Heart right ventricle (tissue), 16 donors: Measurements from ENCODE around the gene RTL10. TPM values are rescaled to one million over a fixed set of nuclear protein-coding genes. Genes with fewer than 3 reads are reported as not detected.

Experiments used
- ATAC-seq, 8 donors: fragments of 200-7000 bp; cut with Tn5 transposase; one replicate each; pipeline ENCODE4 v1.9.1; 2020; ENCODE audit warnings: mild to moderate bottlenecking in 8 of 8, moderate library complexity in 8 of 8, moderate number of reproducible peaks in 1 of 8
- DNase-seq, 2 donors: peaks; one replicate each; pipeline ENCODE4 v3.0.0-alpha.2; 2020
- H3K27ac ChIP-seq, 10 donors: fragments of 200-600 bp; sonication (generic) in 2 of 10; one replicate each; pipeline versions ENCODE4 v1.5.0 to v1.8.0; 2020 to 2022; ENCODE audit warnings: mild to moderate bottlenecking in 3 of 10
- H3K27me3 ChIP-seq, 7 donors: fragments of 200-600 bp; one replicate each; pipeline ENCODE4 v1.8.0; 2021 to 2022; ENCODE audit warnings: mild to moderate bottlenecking in 2 of 7
- H3K36me3 ChIP-seq, 9 donors: fragments of 200-600 bp; sonication (generic) in 1 of 9; one replicate each; pipeline versions ENCODE4 v1.5.0 to v1.8.0; 2020 to 2022; ENCODE audit warnings: mild to moderate bottlenecking in 2 of 9
- H3K4me1 ChIP-seq, 9 donors: fragments of 200-600 bp; sonication (generic) in 1 of 9; one replicate each; pipeline versions ENCODE4 v1.5.0 to v1.8.0; 2020 to 2022; ENCODE audit warnings: mild to moderate bottlenecking in 4 of 9
- H3K4me3 ChIP-seq, 10 donors: fragments of 200-600 bp; sonication (generic) in 2 of 10; one replicate each; pipeline versions ENCODE4 v1.5.0 to v1.8.0; 2020 to 2022; ENCODE audit warnings: mild to moderate bottlenecking in 7 of 10, moderate library complexity in 2 of 10
- H3K9me3 ChIP-seq, 11 donors: fragments of 200-600 bp in 10 of 11; sonication (generic) in 2 of 11; one replicate each; pipeline versions ENCODE4 v1.5.0 to v1.8.0; 2013 to 2022; ENCODE audit warnings: mild to moderate bottlenecking in 2 of 11, control low read depth in 1 of 11, moderate library complexity in 1 of 11
- CTCF ChIP-seq, 9 donors: fragments of 200-600 bp; sonication (generic) in 2 of 9; IDR thresholded peaks; one replicate each; pipeline versions ENCODE4 v1.5.0 to v1.8.0; 2021 to 2022; ENCODE audit warnings: antibody characterized with exemption in 9 of 9, mild to moderate bottlenecking in 5 of 9, moderate library complexity in 1 of 9
- WGBS, 2 donors: extraction: QIAGEN DNeasy Blood & Tissue Kit; methylation state at CpG; one replicate each; pipeline ENCODE4 v1.1.7; 2013; ENCODE audit warnings: inconsistent platforms in 1 of 2; 5-methylcytosine and 5-hydroxymethylcytosine counted together
- intact Hi-C, 10 donors: fragments of 100-400 bp; cut with DNase I; formaldehyde crosslinking; loops; one replicate each; pipeline versions ENCODE4 v1.11.1 to v1.14.2; 2022
- polyA plus RNA-seq, 2 donors: library from polyadenylated mRNA; stranded (reverse); fragments of 200-250 nt; gene quantifications; one replicate each; pipeline ENCODE4 v1.2.3, GENCODE V29; 2013
- total RNA-seq, 10 donors: library from RNA; stranded (reverse); fragmentation: NEBNext Ultra II Directional in 3 of 10; extraction: Animal tissue kit (Norgen Biotek cat#: 25700) in 3 of 10; gene quantifications; one replicate each; pipeline versions ENCODE4 v1.2.1 to v1.2.4, GENCODE V29; 2021 to 2023
- donor health status: Arrhythmogenic right ventricular cardiomyopathy.
- donor health status: ischemic (EF 13 %, LVEDD 7.1; RV severe dilation, severe dysfunction).
- donor health status: healthy with polysubstance abuse.
- donor health status: DM: no; HTN: yes; CAD: no.
- donor health status: DM: no; HTN: no; CAD: no.
- donor health status: ischemic (EF 25% LVEDD 6.9; RV normal size, moderate dysfunction).
- donor health status: ischemic (EF 25% LVEDD 5.7; RV mildly dilated, moderate dysfunction).
- donor health status: healthy.
- donor health status: DM: yes; HTN: yes; CAD: no.
- donor health status: Ischemic cardiomyopathy.
- donor health status: ischemic (EF 35%, LVEDD 5.7; RV mildly dilated, moderate dysfunction).
- donor health status: nonischemic (EF 11% LVEDD 7.7; RV severe dilation, severe dysfunction).
- donor health status: DM: yes; HTN: yes; CAD: no.
- donor health status: PGD.
- donor health status: ischemic (EF 29% LVEDD 5.4; RV normal size, mild dysfunction).
- donor health status: nonischemic (EF 23%, LVEDD 6.1; RV moderate dilation, normal function).

RTL10 gene
- total and polyA plus RNA-seq, 12 donors, result 4.0 to 12.0 (median 7.1) TPM

- TF ChIP-seq CTCF (IDR thresholded peaks at IDR 0.05), result no peak
- DNase-seq (no peak), ATAC-seq (no peak)
- WGBS, 2 donors, result 48 to 67% methylated on average over 12 of the region's 12 CpGs
- intact Hi-C loops, result loop anchor here in 3 of 10 donors (5.0 to 10.0 kb wide), 4 partner anchors 50 to 88 kb away; no protein-coding TSS in a partner anchor
- H3K27ac ChIP-seq, result no peak overlapping the region
- no peak overlapping the region for H3K4me3 ChIP-seq
- no peaks in the 10 kb centered on the region for H3K27me3 ChIP-seq
- peaks cover 0 to 6% (median 0%) of the 10 kb centered on the region in 11 donors for H3K9me3 ChIP-seq
- H3K36me3 ChIP-seq, result peaks cover 0 to 4% (median 0%) of the 10 kb centered on the region in 9 donors
- H3K4me1 ChIP-seq, result peaks cover 0 to 32% (median 23%) of the 10 kb centered on the region in 9 donors
Measured at GRCh38 chr22:19842393-19843106, 12.1 kb downstream of the RTL10 start.

- Histone ChIP-seq H3K4me1 (peaks cover 0 to 32% (median 23%) of the 10 kb centered on the region in 9 donors), H3K4me3 (no peak overlapping the region), H3K27me3 (no peaks in the 10 kb centered on the region), H3K36me3 (no peaks in the 10 kb centered on the region), H3K9me3 (no peaks in the 10 kb centered on the region), H3K27ac (no peak overlapping the region)
- ATAC-seq (no peak), DNase-seq (no peak)
- intact Hi-C loops, result loop anchor here in 3 of 10 donors (5.0 to 10.0 kb wide), 4 partner anchors 50 to 87 kb away; no protein-coding TSS in a partner anchor
- no peak for TF ChIP-seq CTCF (IDR thresholded peaks at IDR 0.05)
- WGBS, 2 donors, result 96 to 97% methylated on average over 8 of the region's 8 CpGs
Measured at GRCh38 chr22:19841641-19842392, 12.9 kb downstream of the RTL10 start.

GRCh38 chr22:19840955-19841640 lies 13.6 kb downstream of the RTL10 start:
- DNase-seq (no peak), ATAC-seq (no peak)
- Histone ChIP-seq H3K27ac (no peak overlapping the region), H3K9me3 (no peaks in the 10 kb centered on the region), H3K4me1 (peaks cover 0 to 32% (median 23%) of the 10 kb centered on the region in 9 donors), H3K36me3 (no peaks in the 10 kb centered on the region), H3K4me3 (no peak overlapping the region), H3K27me3 (no peaks in the 10 kb centered on the region)
- no peak for TF ChIP-seq CTCF (IDR thresholded peaks at IDR 0.05)
- WGBS, 2 donors, result 95 to 97% methylated on average over 6 of the region's 6 CpGs
- intact Hi-C loops, result loop anchor here in 3 of 10 donors (5.0 to 10.0 kb wide), 4 partner anchors 51 to 86 kb away; no protein-coding TSS in a partner anchor

GRCh38 chr22:19840059-19840458 lies 14.6 kb downstream of the RTL10 start:
- no peaks in the 10 kb centered on the region for H3K9me3 ChIP-seq
- WGBS, 2 donors, result 86 to 87% methylated on average over 4 of the region's 4 CpGs
- no peak overlapping the region for H3K27ac ChIP-seq
- DNase-seq, result no peak
- no peak for TF ChIP-seq CTCF (IDR thresholded peaks at IDR 0.05)
- intact Hi-C loops, result loop anchor here in 3 of 10 donors (5.0 to 10.0 kb wide), 4 partner anchors 52 to 85 kb away; no protein-coding TSS in a partner anchor
- ATAC-seq, result no peak
- no peaks in the 10 kb centered on the region for H3K36me3 ChIP-seq
- no peak overlapping the region for H3K4me3 ChIP-seq
- H3K27me3 ChIP-seq, result no peaks in the 10 kb centered on the region
- H3K4me1 ChIP-seq, result peaks cover 0 to 29% (median 18%) of the 10 kb centered on the region in 9 donors
